Globus pallidus (tissue), 1 donor: ENCODE results near the gene UBE2F.
"Not testable (repeated sequence)": the region's sequence is repeated elsewhere in the genome, so short reads cannot be mapped to it uniquely, and the experiment has no call there.

ENCODE experiments used
- DNase-seq: peaks from one replicate; pipeline ENCODE4 v3.0.0-alpha.2; 2015; ENCODE audit warnings: low spot score

UBE2F gene

GRCh38 chr2:237979331-237979730 lies 12.5 kb downstream of the UBE2F start:
- no peak for DNase-seq

GRCh38 chr2:237980087-237980486 lies 13.3 kb downstream of the UBE2F start:
- peak; percentile 89 for DNase-seq

- no peak for DNase-seq
These were observed 13.9 kb downstream of the UBE2F start for GRCh38 chr2:237980751-237981150.

DNA sequence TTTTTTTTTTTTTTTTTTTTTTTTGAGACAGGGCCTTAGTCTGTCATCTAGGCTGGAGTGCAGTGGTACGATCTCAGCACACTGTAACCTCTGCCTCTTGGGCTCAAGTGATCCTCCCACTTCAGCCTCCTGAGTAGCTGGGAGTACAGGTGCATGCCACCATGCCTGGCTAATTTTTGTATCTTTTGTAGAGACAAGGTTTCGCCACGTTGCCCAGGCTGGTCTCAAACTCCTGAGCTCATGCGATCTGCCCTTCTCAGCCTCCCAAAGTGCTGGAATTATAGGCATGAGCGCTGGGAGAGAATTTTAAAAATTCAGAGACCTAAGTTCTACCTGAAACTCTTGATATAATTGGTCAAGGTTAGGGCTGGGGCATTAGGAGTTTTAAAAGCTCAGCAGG lies 14.8 kb downstream of the UBE2F start:
- DNase-seq: not testable (repeated sequence)

GRCh38 chr2:237982039-237982725 lies 15.4 kb downstream of the UBE2F start:
- no peak for DNase-seq

DNA sequence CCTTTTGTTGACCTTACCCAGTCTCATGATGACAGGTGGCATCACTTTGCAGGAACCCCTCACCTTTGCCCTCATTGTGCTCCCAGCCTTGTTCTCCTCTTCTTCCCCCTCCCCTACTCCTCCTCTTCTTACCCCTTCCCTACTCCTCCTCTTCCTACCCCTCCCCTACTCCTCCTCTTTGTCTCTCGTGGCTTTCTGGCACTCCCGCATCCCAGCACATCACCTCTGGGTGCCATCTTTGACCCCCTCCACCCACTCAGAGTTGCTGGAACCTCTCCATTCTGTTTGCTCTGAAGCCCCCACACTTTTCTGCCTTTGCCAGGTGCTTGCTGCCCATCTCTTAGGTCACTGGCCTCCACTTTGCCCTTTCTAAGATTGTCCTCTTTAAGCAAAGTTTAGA lies 17.1 kb downstream of the UBE2F start:
- no peak for DNase-seq

- DNase-seq: no peak
These were observed 20.5 kb downstream of the UBE2F start for GRCh38 chr2:237987268-237987667.

DNA sequence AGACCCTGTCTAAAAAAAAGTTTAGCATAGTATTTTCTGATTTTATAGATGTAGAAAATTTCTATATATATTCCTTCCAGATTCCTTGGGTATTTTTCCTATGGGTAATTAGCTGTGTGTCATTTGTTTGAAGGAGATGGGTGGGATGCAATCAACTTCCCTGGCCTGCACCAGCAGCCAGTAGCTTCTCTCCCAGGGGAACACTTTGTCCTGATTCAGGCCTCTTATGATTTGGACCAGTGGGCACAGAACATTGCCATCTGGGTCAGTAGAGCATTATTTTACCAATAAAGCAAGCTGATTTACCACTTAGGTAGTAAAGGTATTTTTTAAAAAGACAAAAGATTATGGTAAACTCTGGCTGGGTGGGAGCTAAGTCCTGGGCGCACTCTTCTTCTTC lies 26.9 kb downstream of the UBE2F start:
- DNase-seq: no peak

GRCh38 chr2:237995036-237995435 lies 28.2 kb downstream of the UBE2F start:
- DNase-seq: no peak

- DNase-seq: no peak
These were observed 29.3 kb downstream of the UBE2F start for GRCh38 chr2:237996021-237996593.

DNA sequence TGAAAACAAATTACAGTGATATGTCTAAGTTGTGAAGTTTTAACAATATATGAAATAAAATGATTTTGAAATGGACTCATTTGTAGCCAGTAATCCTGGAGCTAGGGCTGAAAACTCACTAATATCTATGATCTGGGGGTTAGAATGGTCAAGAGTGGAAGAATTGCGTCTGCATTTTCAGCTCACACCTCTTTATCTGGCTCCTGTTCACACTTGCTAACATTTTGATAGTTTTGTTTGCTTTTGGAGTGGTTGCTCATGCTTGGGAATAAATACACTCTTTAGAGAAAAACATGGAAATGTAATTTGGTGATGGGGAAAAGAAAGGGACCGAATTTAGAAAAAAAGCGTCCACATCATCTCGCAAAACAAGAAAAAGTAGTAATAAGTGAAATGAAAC lies 30.7 kb downstream of the UBE2F start:
- DNase-seq: no peak

GRCh38 chr2:237998530-237998929 lies 31.7 kb downstream of the UBE2F start:
- no peak for DNase-seq

DNA sequence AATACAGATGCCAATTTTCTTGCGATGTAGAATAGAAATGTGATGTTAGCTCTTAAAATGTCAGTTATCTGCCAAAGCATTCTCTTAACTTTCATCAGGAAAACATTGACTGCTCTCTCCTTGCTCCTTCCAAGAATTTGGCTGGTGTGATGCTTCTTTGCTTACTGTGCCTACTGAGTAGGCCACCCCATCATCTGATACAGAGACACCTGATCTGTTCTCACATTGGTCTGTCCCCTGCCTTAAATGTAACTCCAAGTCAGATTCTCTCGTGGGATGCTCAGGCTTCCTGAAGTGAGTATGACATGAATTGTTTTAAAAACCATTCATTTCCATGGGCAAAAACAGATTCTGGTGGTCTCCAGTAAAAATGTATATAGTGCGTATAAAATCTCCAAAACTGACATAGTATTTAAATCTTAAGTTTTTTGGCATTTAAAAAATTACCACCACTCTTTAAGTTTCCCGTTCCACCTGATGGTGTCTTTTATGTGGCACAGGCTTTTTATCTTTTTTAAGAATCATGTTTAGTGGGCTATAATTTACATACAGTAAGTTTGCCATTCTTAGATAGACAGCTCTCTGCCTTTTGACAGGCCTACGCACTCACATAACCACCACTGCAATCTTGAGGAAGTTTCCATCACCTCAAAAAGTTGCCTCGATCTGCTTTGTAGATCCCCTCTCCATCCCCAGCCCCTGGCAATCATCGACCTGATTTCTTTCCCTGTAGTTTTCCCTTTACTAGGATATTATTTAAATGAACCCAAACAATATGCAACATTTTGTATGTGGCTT lies 36.6 kb downstream of the UBE2F start:
- DNase-seq: no peak

DNA sequence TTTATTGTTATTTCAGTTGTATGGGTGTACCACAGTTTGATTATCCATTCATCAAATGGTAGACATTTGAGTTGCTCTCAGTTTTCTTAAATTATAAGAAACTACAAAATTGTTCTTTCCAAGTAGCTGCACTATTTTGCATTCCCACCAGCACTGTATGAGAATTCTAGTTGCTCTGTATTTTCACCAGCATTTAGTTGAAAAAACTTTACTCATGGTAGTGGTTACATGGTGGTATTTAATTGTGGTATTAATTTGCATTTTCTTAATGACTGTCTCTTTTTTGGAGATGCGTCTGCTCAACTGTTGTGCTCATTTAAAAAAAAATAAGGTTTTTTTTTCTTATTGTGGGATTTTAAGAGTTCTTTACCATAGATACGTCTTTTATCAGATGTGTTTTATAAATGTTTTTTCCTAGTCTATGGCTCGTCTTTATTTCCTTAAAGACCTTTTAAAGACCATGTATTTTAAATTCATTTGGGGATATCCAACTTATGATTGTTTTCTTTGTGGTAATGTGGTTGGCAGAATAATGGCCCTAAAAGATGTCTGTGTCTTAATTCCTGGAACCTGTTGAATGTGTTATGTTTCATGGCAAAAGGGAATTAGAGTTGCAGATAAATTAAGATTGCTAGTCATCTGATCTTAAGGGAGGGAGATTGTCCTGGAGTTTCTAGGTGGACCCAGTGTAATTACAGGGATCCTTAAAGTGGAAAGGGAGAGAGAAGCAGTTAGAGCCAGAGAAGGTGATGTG lies 37.4 kb downstream of the UBE2F start:
- DNase-seq: no peak

- no peak for DNase-seq
These were observed 38.7 kb downstream of the UBE2F start for GRCh38 chr2:238005528-238005927.

- DNase-seq: no peak
These were observed 39.7 kb downstream of the UBE2F start for GRCh38 chr2:238006510-238006909.

DNA sequence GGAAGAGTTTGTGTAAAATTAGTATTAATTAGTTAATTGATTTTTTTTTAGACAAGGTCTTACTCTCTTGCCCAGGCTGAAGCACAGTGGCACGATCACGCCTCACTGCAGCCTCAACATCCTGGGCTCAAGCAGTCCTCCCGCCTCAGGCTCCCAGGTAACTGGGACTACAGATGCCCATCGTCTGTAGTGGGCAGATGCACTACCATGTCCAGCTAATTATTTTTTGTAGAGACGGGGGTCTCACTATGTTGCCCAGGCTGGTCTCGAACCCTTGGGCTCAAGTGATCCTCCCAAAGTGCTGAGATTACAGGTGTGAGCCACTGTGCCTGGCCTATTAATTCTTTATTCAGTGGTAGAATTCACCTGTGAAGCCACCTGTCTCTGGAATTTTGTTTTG lies 41.1 kb downstream of the UBE2F start:
- no peak for DNase-seq

DNA sequence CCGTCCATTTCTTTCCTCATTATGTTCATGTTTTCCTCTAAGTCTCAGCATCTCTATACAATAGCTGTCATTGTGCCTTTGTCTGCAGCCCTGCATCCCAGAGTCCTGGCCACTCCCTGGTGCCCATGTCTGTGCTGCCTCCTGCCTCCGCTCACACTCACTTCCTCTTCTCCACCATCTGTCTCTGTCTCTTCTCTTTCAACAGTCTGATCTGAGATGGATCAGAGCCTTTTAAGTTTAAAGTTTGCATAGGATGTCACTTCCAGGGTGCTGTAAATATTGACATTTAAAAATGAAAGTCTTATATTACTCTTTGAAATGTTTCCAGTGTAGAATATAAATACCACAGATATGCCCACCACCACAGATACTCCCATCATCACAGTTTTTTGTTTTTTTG lies 42.7 kb downstream of the UBE2F start:
- DNase-seq: peak; percentile 93

- DNase-seq: no peak
These were observed 43.8 kb downstream of the UBE2F start for GRCh38 chr2:238010572-238010971.

- no peak for DNase-seq
These were observed 47.0 kb downstream of the UBE2F start for GRCh38 chr2:238013806-238014205.

GRCh38 chr2:238015705-238016104 lies 48.9 kb downstream of the UBE2F start:
- no peak for DNase-seq

DNA sequence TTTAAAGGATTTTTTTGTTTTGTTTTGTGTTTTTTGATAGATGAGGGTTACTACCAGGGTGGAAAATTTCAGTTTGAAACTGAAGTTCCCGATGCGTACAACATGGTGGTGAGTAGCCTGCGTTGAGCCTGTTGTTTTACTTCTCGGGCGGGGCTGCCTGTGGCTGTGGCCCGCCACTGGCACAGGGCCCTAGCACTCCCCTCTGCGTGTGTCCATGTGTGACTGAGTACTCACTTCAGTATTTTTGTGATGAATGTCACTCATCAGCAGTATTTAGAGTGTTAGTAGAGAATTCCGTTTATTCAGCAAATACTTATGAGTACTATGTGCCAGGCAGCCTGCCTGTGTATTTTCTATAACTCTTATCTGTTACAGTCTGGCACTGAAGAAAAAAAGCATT lies 49.7 kb downstream of the UBE2F start:
- DNase-seq: no peak

DNA sequence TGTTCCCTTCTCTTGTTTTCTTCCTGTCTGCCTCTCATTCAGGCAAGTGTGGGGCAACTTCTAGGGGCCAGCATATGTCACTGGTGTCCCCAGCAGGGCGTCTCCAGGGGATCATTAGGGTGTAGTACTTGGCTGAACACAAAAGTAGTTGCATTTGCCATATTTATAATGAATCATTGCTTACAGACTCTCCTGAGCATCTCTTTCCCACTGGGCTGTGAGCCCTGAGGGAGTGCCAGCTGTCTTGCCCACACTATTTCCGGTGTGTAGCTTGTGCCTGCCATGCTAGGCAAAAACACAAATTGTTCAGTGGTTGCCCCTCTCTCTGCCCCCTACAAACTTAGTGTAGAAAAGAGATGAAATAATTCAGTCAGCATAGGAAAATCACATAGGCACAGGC lies 53.1 kb downstream of the UBE2F start:
- no peak for DNase-seq
